Hepatocyte (in vitro differentiated cells): ENCODE results near the gene USHBP1. TPM values are rescaled to one million over a fixed set of nuclear protein-coding genes. Genes with fewer than 3 reads are reported as not detected.
"Not testable (repeated sequence)": the region's sequence is repeated elsewhere in the genome, so short reads cannot be mapped to it uniquely, and the experiment has no call there.

ENCODE experiments used
- DNase-seq: peaks from one replicate; pipeline ENCODE4 v3.0.0-alpha.2; 2016; ENCODE audit warnings: low spot score
- H2AFZ ChIP-seq: fragments of 200-600 bp; sonication (generic); 2 replicates; pipeline ENCODE4 v1.6.0; 2016; ENCODE audit warnings: antibody characterized with exemption, mild to moderate bottlenecking
- H3K27ac ChIP-seq: fragments of 200-600 bp; sonication (generic); 2 replicates; pipeline ENCODE4 v1.5.1; 2016; ENCODE audit warnings: mild to moderate bottlenecking
- H3K27me3 ChIP-seq: fragments of 200-600 bp; sonication (generic); 2 replicates; pipeline ENCODE4 v1.6.1; 2016
- H3K36me3 ChIP-seq: fragments of 200-600 bp; sonication (generic); replicated peaks from 2 replicates; pipeline ENCODE4 v1.5.1; 2016; ENCODE audit warnings: low read depth; ENCODE audit not compliant: insufficient read depth
- H3K4me1 ChIP-seq: fragments of 200-600 bp; sonication (generic); 2 replicates; pipeline ENCODE4 v1.5.1; 2016; ENCODE audit warnings: mild to moderate bottlenecking, moderate library complexity; ENCODE audit not compliant: insufficient read depth
- H3K4me2 ChIP-seq: fragments of 200-600 bp; sonication (generic); 2 replicates; pipeline ENCODE4 v1.6.0; 2016
- H3K4me3 ChIP-seq: fragments of 200-600 bp; sonication (generic); 2 replicates; pipeline ENCODE4 v1.5.1; 2016; ENCODE audit warnings: mild to moderate bottlenecking
- H3K79me2 ChIP-seq: fragments of 200-600 bp; sonication (generic); 2 replicates; pipeline ENCODE4 v1.6.0; 2017; ENCODE audit warnings: mild to moderate bottlenecking
- H3K9me2 ChIP-seq: fragments of 200-600 bp; sonication (generic); replicated peaks from 2 replicates; pipeline ENCODE4 v1.6.0; 2017; ENCODE audit warnings: mild to moderate bottlenecking; ENCODE audit not compliant: insufficient read depth
- H3K9me3 ChIP-seq: fragments of 200-600 bp; sonication (generic); 2 replicates; pipeline ENCODE4 v1.5.1; 2016; ENCODE audit warnings: low read depth, mild to moderate bottlenecking
- H4K20me1 ChIP-seq: fragments of 200-600 bp; sonication (generic); 2 replicates; pipeline ENCODE4 v1.6.0; 2016; ENCODE audit warnings: mild to moderate bottlenecking; ENCODE audit not compliant: insufficient read depth, poor library complexity, severe bottlenecking
- CTCF ChIP-seq: fragments of 200-600 bp; sonication (generic); IDR thresholded peaks from 2 replicates; pipeline ENCODE4 v1.5.1; 2016; ENCODE audit warnings: antibody characterized with exemption, mild to moderate bottlenecking; ENCODE audit not compliant: poor library complexity
- EZH2 ChIP-seq: fragments of 200-600 bp; sonication (generic); IDR thresholded peaks from 2 replicates; pipeline ENCODE4 v1.6.1; 2016; ENCODE audit warnings: antibody characterized with exemption, mild to moderate bottlenecking, borderline replicate concordance
- EZH2phosphoT487 ChIP-seq: fragments of 200-600 bp; sonication (generic); IDR thresholded peaks from one replicate; pipeline ENCODE4 v1.6.1; 2018; ENCODE audit warnings: antibody characterized with exemption, mild to moderate bottlenecking, low read depth, moderate library complexity; ENCODE audit not compliant: unreplicated experiment, severe bottlenecking
- WGBS: methylation state at CpG from one replicate; pipeline ENCODE4 v1.1.6; 2016; ENCODE audit warnings: low lambda C conversion rate; ENCODE audit errors: missing lambda C conversion rate; 5-methylcytosine and 5-hydroxymethylcytosine counted together
- polyA plus RNA-seq: library from polyadenylated mRNA; unstranded; fragments of >200 nt; fragmentation: Nextera tagmentation; extraction: Ambion mirVana; gene quantifications from 2 replicates; pipeline ENCODE4 v1.2.1, GENCODE V29; 2016
- total RNA-seq: library from RNA; depleted of rRNA; stranded (reverse); fragments of >200 nt; gene quantifications from 2 replicates; pipeline ENCODE4 v1.2.3, GENCODE V29; 2014

USHBP1 gene
- total and polyA plus RNA-seq, 2 experiments from 2014 or later, result 0.98 TPM; not detected in 1

GRCh38 chr19:17279436-17279835 is 14.9 kb upstream of the USHBP1 start:
- no peak overlapping the region for H3K27ac ChIP-seq
- WGBS, result 80% methylated on average over 3 of the region's 3 CpGs
- H3K4me3 ChIP-seq, result no peak overlapping the region
- H3K4me1 ChIP-seq, result peaks cover 9% of the 10 kb centered on the region
- TF ChIP-seq EZH2 (no peak), CTCF (no peak), EZH2phosphoT487 (no peak)
- no peaks in the 10 kb centered on the region for H4K20me1 ChIP-seq
- H3K4me2 ChIP-seq, result no peak overlapping the region
- H3K9me3 ChIP-seq, result no peaks in the 10 kb centered on the region
- H3K79me2 ChIP-seq, result no peaks in the 10 kb centered on the region
- H3K27me3 ChIP-seq, result peaks cover 7% of the 10 kb centered on the region
- no peak for DNase-seq
- H2AFZ ChIP-seq, result no peak overlapping the region
- no peaks in the 10 kb centered on the region for H3K9me2 ChIP-seq
- H3K36me3 ChIP-seq, result no peaks in the 10 kb centered on the region

GRCh38 chr19:17275441-17276175 is 11.1 kb upstream of the USHBP1 start:
- no peaks in the 10 kb centered on the region for H3K27me3 ChIP-seq
- H3K4me1 ChIP-seq, result no peaks in the 10 kb centered on the region
- no peaks in the 10 kb centered on the region for H4K20me1 ChIP-seq
- no peak overlapping the region for H3K27ac ChIP-seq
- H3K9me3 ChIP-seq, result no peaks in the 10 kb centered on the region
- no peak overlapping the region for H3K4me2 ChIP-seq
- no peak for DNase-seq
- no peaks in the 10 kb centered on the region for H3K36me3 ChIP-seq
- H3K9me2 ChIP-seq, result no peaks in the 10 kb centered on the region
- 96% methylated on average over 19 of the region's 19 CpGs for WGBS
- TF ChIP-seq EZH2phosphoT487 (no peak), EZH2 (no peak), CTCF (no peak)
- no peak overlapping the region for H2AFZ ChIP-seq
- no peaks in the 10 kb centered on the region for H3K79me2 ChIP-seq
- no peak overlapping the region for H3K4me3 ChIP-seq

GRCh38 chr19:17274892-17275291 is 10.3 kb upstream of the USHBP1 start:
- H3K9me3 ChIP-seq, H3K27me3 ChIP-seq, DNase-seq, H4K20me1 ChIP-seq, H3K4me1 ChIP-seq, H3K79me2 ChIP-seq, H3K4me3 ChIP-seq, H3K9me2 ChIP-seq, H3K4me2 ChIP-seq, H2AFZ ChIP-seq, H3K27ac ChIP-seq, H3K36me3 ChIP-seq: not testable (repeated sequence)
- 96% methylated on average over 3 of the region's 3 CpGs for WGBS

- Histone ChIP-seq H3K36me3 (no peaks in the 10 kb centered on the region), H2AFZ (no peak overlapping the region), H3K27ac (no peak overlapping the region), H4K20me1 (no peaks in the 10 kb centered on the region), H3K9me3 (no peaks in the 10 kb centered on the region), H3K4me3 (no peak overlapping the region), H3K9me2 (no peaks in the 10 kb centered on the region), H3K27me3 (no peaks in the 10 kb centered on the region), H3K79me2 (peaks cover 12% of the 10 kb centered on the region), H3K4me1 (peaks cover 4% of the 10 kb centered on the region), H3K4me2 (peak overlapping the region; percentile 92)
- TF ChIP-seq EZH2 (no peak), CTCF (no peak), EZH2phosphoT487 (no peak)
- no peak for DNase-seq
- 97% methylated on average over 13 of the region's 13 CpGs for WGBS
Observed at GRCh38 chr19:17268754-17269153, 4.2 kb upstream of the USHBP1 start.
